Right renal pelvis (tissue), 4 donors: ENCODE results near the gene CNNM3. TPM values are rescaled to one million over a fixed set of nuclear protein-coding genes. Genes with fewer than 3 reads are reported as not detected.
"Not testable (repeated sequence)": the region's sequence is repeated elsewhere in the genome, so short reads cannot be mapped to it uniquely, and the experiment has no call there.

Experiments
- DNase-seq, 4 donors: peaks; one replicate each; pipeline ENCODE4 v3.0.0-alpha.2; 2013; ENCODE audit warnings: low read depth in 4 of 4, low spot score in 3 of 4, missing footprints in 1 of 4
- polyA plus RNA-seq, 4 donors: library from polyadenylated mRNA; unstranded; fragments of 120-200 nt; gene quantifications; one replicate each; pipeline ENCODE4 v1.2.1, GENCODE V29; 2013; ENCODE audit not compliant: insufficient read length in 4 of 4

The CNNM3 gene
- polyA plus RNA-seq, result 10 to 100 TPM; 29.5 to 40.1 (median 32.7) TPM

GRCh38 chr2:96816127-96816835 is at the start of gene CNNM3:
Gene CNNM3, plus strand, starts transcription at chr2:96816268. Its CDS starts 10 bp downstream, at chr2:96816278.
- DNase-seq, result peak; percentile 82 to 87 (median 86)

DNA sequence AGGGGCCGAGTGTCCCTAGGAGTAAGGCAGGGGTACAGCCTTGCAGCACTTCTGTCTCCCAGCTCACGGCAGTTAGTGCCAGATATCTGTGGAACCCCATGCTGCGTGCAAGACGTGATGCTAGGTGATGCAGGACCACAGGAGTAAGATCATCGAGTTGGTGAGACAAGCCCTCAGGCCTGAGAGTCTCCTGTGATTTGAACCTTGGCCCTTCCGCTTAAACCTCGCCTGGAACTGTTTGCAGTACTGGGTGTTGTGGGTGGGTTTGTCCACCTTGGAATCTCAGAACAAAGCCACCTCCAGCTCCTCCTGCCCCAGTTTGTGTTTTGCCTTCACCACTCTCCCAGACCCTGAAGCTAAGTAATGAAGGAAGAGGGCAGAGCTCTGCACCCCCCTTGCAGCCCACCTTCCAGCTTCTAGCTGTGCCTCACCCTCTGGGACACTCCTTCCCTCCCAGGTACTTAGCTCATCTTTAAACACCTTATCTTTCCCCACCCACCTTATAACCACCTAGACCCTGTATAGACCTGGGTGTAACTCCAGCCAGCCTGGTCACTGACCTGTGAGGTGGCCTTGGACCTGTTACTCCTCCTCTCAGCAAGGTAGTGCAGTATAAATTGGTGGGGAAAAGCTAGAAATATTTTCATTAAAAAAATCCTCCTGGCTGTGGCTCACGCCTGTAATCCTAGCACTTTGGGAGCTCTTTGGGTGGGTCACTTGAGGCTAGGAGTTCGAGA is 48.8 kb upstream of the CNNM3 start:
- no peak for DNase-seq

DNA sequence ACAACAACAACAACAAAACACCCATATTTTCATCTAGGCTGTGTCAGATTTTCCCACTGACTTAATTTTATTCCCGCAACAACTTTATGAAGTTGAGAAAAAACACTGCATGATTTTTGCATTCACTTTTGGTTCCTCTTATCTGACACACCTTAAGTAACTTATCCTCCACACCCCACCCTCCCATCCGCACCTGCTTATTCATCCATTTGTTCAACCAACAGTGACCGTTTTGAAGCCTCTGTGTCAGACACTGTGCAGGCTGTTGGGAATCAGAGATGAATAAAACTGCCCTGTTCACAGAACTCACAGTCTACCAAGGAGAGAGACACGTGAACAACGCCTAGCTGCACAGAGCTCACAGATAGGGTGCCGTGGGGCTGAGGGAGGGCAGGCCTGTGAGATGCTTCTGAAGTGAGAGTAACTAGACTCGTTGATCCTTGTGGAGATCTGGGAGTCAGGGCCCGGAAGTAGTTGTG is 47.9 kb upstream of the CNNM3 start:
- no peak for DNase-seq

DNA sequence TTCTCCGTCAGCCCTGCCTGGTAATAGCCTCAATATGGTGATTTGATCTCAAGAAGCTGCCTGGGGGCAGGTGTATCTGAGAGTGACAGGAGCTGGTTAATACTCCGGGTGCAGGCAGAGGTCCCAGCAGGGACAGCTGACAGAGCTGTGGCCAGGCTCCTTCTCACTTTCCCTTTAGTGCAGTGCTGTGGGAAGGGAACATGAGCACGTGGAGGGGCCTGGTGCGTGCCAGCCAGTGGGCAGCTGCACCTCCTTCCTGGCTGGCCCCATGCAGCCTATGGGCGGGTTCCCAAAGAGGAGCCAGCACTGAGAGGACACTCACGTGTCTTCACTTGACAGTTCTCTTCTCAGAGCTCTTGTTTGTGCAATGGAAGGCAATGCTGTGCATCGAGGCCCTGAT is 46.3 kb upstream of the CNNM3 start:
- DNase-seq, result no peak

DNA sequence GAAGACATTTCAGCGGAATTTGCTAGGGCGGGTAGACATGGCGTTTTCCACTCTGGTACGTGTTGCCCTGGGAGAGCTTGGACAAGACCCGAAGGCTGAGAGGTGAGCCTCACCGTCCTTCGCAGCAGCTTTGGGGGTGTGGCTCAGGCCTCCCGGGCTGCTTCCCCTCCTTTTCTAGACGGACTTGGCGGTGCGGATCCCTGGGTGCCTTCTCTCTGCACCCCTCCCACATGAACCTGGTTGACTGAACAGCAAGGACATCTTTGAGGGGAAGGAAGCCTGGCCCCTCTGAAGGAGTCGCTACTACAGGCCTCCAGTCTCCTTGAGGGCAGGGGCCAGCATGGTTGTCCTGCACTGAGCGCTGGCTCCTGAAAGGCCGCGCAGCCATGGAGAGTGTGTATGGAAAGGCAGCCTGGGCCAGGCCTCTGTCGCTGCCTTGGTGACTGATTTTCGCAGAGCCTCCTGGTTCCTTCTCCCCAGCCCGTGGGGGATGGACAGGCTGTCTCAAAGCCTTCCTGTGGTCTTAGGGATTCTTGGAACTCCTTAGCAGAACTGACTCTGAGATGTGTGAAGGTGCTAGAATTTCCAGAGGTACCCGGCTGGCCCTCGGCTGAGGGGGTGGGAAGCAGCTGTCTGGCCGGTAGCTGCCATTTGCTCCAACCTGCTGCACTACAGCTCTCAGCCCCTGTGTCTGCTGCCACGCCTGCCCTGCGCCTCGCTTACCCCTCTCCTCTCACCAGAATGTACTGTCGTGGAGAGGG is 45.4 kb upstream of the CNNM3 start:
- DNase-seq, result no peak

DNA sequence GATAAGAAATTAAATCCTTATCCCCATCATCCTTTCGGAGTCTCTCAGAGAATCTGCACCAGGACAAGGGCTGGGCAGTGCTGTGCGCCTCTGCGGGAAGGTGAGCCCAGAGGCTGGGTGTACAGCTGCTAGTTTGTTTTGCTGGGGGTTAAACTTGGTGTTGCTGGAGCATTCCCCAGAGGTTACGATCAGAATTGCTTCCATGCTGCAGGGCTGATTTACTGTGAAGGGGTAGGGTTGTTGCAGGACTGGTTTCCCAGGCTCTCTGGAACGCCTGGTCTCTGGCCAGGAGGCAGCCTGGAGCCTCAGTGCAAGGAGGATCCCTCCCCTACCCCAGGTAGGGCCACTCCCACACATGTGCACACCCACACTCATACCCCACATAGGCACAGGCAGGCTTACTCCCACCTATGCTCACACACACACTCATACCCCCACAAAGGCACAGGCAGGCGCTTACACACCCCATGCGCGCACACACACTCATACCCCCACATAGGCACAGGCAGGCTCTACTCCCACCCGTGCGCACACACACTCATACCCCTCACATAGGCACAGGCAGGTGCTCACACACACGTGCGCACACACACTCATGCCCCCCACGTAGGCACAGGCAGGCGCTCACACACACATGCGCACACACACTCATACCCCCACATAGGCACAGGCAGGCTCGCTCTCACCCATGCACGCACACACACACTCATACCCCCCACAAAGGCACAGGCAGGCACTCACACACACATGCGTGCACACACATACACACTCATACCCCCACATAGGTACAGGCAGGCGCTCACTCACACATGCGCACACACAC is 44.1 kb upstream of the CNNM3 start:
- DNase-seq, result no peak

DNA sequence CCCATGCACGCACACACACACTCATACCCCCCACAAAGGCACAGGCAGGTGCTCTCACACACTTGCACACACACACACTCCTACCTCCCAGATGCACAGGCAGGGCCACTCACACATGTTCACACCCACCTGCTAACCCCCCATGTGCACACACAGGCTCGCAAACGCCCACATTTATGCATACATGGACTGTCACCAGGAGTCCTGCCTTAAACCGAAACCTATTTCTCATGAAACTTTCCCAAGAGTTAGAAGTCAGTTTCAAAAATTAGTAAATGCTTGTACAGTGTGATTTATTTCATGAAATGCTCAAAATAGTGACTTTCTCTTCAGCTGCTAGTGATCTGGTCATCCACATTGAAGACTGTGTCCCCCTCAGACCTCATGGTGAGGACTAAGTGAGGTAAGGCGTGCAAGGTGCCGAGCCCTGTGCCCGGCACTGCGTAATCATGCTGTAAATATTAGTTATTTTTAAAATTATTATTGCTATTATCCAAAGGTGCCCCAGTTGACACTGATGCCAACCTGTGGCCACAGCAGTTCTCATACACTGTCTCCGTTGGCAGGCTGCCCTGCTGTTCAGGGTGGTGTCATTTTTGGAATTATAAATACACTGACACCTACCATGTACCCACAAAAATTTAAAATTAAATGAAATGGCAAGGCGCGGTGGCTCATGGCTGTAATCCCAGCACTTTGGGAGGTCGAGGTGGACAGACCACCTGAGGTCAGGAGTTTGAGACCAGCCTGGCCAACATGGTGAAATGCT is 43.0 kb upstream of the CNNM3 start:
- DNase-seq, result no peak

DNA sequence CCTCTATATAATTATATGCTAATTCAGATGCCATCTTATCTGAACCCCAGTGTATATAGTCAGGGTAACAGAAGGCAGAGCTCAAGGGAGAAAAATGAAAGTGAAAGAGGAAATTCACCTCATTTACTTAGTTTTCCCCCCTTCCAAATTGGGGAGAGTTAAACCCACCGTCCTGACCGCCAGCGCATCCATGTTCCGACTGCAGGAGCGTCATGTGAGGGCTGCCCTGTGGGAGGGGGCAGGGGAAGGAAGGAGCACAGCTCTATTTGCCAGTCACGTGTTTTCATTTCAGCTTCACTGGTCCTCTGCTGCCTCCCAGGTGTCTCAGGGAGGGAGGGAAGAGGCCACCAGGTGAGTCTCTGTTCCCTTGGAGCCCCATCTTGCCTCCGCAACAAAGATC is 42.1 kb upstream of the CNNM3 start:
- DNase-seq, result no peak

- DNase-seq, result no peak
Measured at GRCh38 chr2:96775160-96775559, 40.9 kb upstream of the CNNM3 start.

GRCh38 chr2:96783388-96783787 is 32.7 kb upstream of the CNNM3 start:
- DNase-seq, result no peak

GRCh38 chr2:96787411-96787810 is 28.7 kb upstream of the CNNM3 start:
- DNase-seq, result no peak

DNA sequence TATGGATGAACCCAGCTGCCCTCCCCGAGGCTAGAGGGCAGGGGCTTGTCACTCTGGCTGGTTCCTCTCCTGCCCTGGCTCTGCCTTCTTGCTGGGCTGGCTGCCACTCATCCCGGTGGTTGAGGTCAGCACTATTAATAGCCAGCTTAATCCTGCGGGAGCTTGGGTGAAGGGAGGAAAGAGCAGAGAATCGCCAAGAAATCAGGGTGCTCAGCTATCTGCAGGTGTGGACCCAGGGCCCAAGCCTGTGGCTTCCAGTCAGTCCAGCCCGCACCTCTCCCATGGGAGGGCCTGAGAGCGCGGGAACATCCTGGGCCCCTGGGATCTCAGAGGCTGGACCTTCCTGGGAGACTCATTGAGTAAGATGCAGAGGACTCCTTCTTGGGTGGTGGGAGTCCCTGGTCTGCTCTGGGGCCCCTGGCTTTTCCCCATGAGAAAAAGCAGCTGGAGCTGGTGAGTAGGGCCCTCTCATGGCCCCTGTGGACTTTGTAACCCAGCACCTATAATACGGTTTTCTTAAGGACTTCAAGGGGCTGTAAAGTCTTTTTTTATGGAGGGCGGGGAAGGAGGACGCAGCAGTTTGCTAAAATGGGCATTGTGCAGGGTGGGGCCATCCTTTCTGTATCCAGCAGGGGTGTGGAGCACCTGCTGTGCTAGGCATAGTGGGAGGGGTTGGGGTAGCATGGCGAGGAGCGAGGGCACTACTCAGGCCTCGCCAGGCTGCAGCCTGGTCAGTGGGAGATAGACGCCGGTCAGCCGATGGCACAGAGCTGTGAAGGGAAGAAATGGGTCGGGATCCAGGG is 27.4 kb upstream of the CNNM3 start:
- DNase-seq, result no peak

- DNase-seq, result no peak
Measured at GRCh38 chr2:96789245-96789617, 26.8 kb upstream of the CNNM3 start.

DNA sequence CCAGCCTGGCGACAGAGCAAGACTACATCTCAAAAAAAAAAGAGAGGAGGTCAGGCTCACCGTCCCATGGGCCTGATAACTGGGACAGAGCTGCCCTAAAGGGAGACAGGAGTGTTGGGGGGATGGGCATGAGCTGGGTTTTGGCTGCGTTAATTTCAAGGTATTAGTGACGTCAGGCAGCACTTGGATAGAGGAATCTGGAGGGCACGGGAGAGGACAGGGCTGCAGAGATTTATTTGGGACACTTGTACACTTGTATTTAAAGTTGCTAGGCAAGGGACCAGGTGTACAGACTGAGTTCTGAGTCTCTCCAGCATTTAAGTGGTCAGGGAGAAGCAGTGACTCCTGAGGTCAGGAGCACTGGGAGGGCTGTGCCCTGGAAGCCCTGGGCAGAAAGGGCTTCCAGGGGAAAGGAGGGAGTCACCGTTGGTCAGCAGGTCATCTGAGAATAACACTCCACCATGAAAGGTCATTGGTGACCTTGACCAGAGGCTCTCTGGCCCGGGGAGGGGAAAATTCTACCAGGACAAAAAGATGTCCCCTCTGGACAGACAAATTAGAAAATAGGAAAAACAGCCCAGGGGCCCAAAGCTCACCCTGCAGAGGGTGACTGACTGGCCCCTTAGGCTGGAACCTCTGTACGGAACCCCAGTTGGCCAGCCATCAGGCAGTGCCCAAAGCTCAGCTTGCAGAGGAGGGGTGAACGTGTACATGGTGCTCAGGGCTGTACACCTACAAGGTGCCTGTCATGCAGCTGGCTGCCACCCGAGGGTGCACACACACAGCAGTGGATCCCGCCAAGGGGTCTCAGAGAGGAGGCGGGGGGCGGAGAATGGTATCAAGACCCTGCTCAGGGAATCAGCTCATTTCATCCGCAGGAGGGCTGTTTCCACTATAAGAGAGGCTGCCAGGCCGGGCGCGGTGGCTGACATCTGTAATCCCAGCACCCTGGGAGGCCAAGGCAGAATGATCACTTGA is 23.0 kb upstream of the CNNM3 start:
- no peak for DNase-seq

DNA sequence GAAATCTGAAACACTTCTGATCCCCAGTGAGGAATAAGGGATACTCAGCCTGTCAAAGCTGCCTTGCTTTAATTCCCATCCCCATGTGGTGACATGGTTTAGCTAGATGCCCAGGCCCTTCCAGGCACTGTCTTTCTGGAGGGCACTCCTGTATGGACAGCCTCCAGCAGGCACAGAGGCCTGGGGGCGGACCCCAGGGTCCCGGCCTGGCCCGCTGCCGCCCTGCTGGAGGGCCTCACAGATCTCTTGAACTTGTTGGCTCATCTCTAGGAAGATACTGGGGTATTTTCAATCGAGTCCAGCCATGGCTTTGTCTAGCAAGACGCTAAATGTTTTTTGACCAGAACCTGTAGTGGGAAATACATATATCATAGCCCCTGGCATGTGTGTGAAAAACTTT is 21.0 kb upstream of the CNNM3 start:
- DNase-seq, result no peak

GRCh38 chr2:96796497-96796896 is 19.6 kb upstream of the CNNM3 start:
- DNase-seq, result not testable (repeated sequence)

- no peak for DNase-seq
Measured at GRCh38 chr2:96797066-96797625, 18.9 kb upstream of the CNNM3 start.
